AG04449 (cell line): Measurements from ENCODE around the gene SPATA9.

Experiments
- CTCF ChIA-PET: fragments of 350-600 bp; formaldehyde crosslinking; extraction: SDS; loops from one replicate; lab custom pipeline; 2021; ENCODE audit warnings: antibody characterized with exemption; lab: Yijun Ruan, JAX
- POLR2A ChIA-PET: fragments of 400-600, 350-600 bp; formaldehyde crosslinking; extraction: SDS; loops from one replicate; lab custom pipeline; 2020; ENCODE audit warnings: antibody characterized with exemption, inconsistent platforms; lab: Yijun Ruan, JAX
- DNase-seq: peaks from one replicate; pipeline ENCODE4 v3.0.0-alpha.2; 2010; ENCODE audit warnings: low read depth, low spot score
- H3K4me3 ChIP-seq: 2 replicates; pipeline ENCODE4 v1.5.1; 2011; ENCODE audit warnings: low read depth, mild to moderate bottlenecking, control low read depth, low read length
- TF ChIP-seq, protein P1 (sequence below): IDR thresholded peaks from one replicate; pipeline ENCODE4 v1.5.1; 2011; ENCODE audit warnings: mild to moderate bottlenecking, moderate library complexity, low read length, control low read depth, inconsistent platforms; ENCODE audit not compliant: insufficient read depth; ENCODE audit errors: missing control alignments

Gene SPATA9

GRCh38 chr5:95611396-95611795 lies 71.4 kb downstream of the SPATA9 start:
- CTCF ChIA-PET = interaction anchor here (1.9 kb wide), 1 partner anchor 238 kb away, joined by 5 read pairs; no protein-coding TSS in a partner anchor
- no peak overlapping the region for H3K4me3 ChIP-seq
- POLR2A ChIA-PET = no interaction called here
- DNase-seq = no peak
- TF ChIP-seq, protein P1, sequence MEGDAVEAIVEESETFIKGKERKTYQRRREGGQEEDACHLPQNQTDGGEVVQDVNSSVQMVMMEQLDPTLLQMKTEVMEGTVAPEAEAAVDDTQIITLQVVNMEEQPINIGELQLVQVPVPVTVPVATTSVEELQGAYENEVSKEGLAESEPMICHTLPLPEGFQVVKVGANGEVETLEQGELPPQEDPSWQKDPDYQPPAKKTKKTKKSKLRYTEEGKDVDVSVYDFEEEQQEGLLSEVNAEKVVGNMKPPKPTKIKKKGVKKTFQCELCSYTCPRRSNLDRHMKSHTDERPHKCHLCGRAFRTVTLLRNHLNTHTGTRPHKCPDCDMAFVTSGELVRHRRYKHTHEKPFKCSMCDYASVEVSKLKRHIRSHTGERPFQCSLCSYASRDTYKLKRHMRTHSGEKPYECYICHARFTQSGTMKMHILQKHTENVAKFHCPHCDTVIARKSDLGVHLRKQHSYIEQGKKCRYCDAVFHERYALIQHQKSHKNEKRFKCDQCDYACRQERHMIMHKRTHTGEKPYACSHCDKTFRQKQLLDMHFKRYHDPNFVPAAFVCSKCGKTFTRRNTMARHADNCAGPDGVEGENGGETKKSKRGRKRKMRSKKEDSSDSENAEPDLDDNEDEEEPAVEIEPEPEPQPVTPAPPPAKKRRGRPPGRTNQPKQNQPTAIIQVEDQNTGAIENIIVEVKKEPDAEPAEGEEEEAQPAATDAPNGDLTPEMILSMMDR = no peak

GRCh38 chr5:95610546-95610945 lies 72.2 kb downstream of the SPATA9 start:
- no peak overlapping the region for H3K4me3 ChIP-seq
- POLR2A ChIA-PET = no interaction called here
- no peak for DNase-seq
- CTCF ChIA-PET = interaction anchor here (1.9 kb wide), 1 partner anchor 238 kb away, joined by 5 read pairs; no protein-coding TSS in a partner anchor
- TF ChIP-seq, protein P1 = no peak

DNA sequence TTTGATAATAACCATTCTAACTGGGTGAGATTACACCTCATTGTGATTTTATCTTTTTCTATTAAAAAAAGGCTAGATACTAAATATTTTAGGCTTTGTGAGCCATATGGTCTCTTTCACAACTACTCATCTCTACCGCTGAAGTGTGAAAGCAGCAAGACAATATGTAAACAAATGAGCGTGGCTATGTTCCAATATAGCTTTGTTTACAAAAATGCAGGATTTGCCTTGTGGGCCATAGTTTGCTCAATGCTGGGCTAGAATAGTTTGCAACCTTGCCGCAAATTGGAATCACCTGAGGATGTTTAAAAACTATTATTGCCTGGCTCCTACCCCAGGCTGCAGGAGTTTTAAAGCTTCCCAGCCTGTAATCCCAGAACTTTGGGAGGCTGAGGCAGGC lies 73.1 kb downstream of the SPATA9 start:
- ChIA-PET CTCF (interaction anchor here (1.9 kb wide), 1 partner anchor 239 kb away, joined by 5 read pairs; no protein-coding TSS in a partner anchor), POLR2A (no interaction called here)
- no peak overlapping the region for H3K4me3 ChIP-seq
- TF ChIP-seq, protein P1 = no peak
- no peak for DNase-seq
